ENCODE measurements around the gene SEZ6L2. TPM values are rescaled to one million over a fixed set of nuclear protein-coding genes. Genes with fewer than 3 reads are reported as not detected.
A peak's percentile ranks its signal among the peaks of the same experiment; 100 is the strongest.

Gene SEZ6L2
- total and polyA plus RNA-seq, 2 of the 13 experiments (the other 11 are each of a cell fraction or from before 2014, with no cell fraction given), result 14.9 to 16.9 TPM

DNA sequence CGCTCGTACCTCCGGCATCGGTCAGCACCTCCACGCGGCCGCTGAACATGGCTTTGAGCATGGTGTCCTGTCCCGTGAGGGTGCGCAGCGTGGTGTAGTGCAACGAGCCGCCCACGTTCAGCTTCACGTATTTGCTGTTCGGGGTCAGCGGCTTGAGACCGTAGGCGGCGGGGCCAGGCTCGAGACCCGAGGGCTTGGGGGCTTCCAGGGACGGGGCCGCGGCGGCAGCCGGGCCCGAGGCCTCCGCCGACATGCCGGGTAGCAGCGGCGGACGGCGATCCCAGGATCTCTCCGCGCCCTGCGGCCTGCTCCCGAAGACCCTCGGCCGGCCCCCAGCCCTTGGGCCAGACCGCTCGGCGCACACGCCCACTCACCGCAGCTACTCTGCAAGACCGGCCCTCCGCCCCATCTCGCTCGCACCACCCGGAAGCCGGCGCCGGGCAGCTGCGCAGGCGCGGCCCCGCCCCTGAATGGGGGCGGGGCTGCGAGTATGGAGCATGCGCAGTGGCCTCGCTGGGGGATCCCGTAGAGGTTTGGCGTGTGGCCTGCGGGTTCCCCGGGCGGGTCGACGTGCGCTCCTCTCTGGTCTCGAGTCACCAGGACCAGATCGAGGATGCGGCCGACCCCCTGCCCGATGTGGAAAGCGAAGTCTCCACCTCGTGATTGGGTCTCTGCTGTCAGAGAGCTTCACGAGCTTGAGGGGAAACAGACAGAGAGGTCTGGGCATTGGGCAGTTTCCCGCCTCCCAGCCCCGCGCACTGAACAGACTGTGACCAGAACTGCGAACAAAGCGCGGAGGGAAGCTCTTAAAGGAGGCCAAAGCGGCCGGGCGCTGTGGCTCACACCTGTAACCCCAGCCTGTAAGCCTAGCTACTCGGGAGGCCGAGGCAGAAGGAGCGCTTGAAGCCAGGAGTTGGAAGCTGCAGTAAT is 26.7 kb upstream of the SEZ6L2 start, which contains the start of gene KCTD13 (continued):
- TF ChIP-seq HNRNPLL (IDR thresholded peaks at IDR 0.05; ENCODE audit: low read depth, low read length, poor library complexity, severe bottlenecking) (peak; percentile 85), POGZ (CRISPR knock-in tag; IDR thresholded peaks at IDR 0.05) (peak; percentile 45; the same call in 1 of the 2 replicates), ZFAT (CRISPR knock-in tag; conservative IDR thresholded peaks at IDR 0.05) (0 out of 2 replicates have a peak, but pooled peaks have one; percentile 46), BRCA1 (CRISPR knock-in tag; IDR thresholded peaks at IDR 0.05) (peak; percentile 91), SPEN (CRISPR knock-in tag; IDR thresholded peaks at IDR 0.05; ENCODE audit: low read depth) (peak; percentile 91), FLYWCH1 (CRISPR knock-in tag; IDR thresholded peaks at IDR 0.05) (peak; percentile 83; the same call in 1 of the 2 replicates), MAFG (CRISPR knock-in tag; IDR thresholded peaks at IDR 0.05) (no peak), DPF2 (CRISPR knock-in tag; IDR thresholded peaks at IDR 0.05; ENCODE audit: borderline replicate concordance, low read depth) (no peak; the same call in 1 of the 2 replicates), BCL6 (CRISPR knock-in tag; IDR thresholded peaks at IDR 0.05) (peak; percentile 22; the same call in 1 of the 2 replicates), SRY (CRISPR knock-in tag; IDR thresholded peaks at IDR 0.05) (peak; percentile 68), RARG (CRISPR knock-in tag; IDR thresholded peaks at IDR 0.05; ENCODE audit: low read depth) (no peak), NFRKB (IDR thresholded peaks at IDR 0.05) (no peak), AHR (CRISPR knock-in tag; IDR thresholded peaks at IDR 0.05) (peak; percentile 62), NFE2L1 (CRISPR knock-in tag; IDR thresholded peaks at IDR 0.05; ENCODE audit: borderline replicate concordance) (no peak), ZNF224 (CRISPR knock-in tag; IDR thresholded peaks at IDR 0.05) (no peak), ZKSCAN1 (IDR thresholded peaks at IDR 0.05; ENCODE audit: low read length) (no peak), ZNF605 (CRISPR knock-in tag; IDR thresholded peaks at IDR 0.05) (peak; percentile 98), DNMT3B (CRISPR knock-in tag; conservative IDR thresholded peaks at IDR 0.05) (no peak; the same call in 1 of the 2 replicates), ZNF879 (CRISPR knock-in tag; IDR thresholded peaks at IDR 0.05) (no peak), ZNF496 (CRISPR knock-in tag; IDR thresholded peaks at IDR 0.05; ENCODE audit: insufficient replicate concordance) (no peak), YEATS4 (CRISPR knock-in tag; IDR thresholded peaks at IDR 0.05; ENCODE audit: borderline replicate concordance) (peak; percentile 95), ATF7-NPFF (CRISPR knock-in tag; IDR thresholded peaks at IDR 0.05; ENCODE audit: low read depth) (peak; percentile 92), ZNF44 (CRISPR knock-in tag; IDR thresholded peaks at IDR 0.05) (no peak), STAT5B (CRISPR knock-in tag; IDR thresholded peaks at IDR 0.05) (no peak), ZNF263 (CRISPR knock-in tag; IDR thresholded peaks at IDR 0.05) (peak; percentile 69), ZNF713 (CRISPR knock-in tag; IDR thresholded peaks at IDR 0.05) (no peak)
- TF ChIP-seq, protein P1, sequence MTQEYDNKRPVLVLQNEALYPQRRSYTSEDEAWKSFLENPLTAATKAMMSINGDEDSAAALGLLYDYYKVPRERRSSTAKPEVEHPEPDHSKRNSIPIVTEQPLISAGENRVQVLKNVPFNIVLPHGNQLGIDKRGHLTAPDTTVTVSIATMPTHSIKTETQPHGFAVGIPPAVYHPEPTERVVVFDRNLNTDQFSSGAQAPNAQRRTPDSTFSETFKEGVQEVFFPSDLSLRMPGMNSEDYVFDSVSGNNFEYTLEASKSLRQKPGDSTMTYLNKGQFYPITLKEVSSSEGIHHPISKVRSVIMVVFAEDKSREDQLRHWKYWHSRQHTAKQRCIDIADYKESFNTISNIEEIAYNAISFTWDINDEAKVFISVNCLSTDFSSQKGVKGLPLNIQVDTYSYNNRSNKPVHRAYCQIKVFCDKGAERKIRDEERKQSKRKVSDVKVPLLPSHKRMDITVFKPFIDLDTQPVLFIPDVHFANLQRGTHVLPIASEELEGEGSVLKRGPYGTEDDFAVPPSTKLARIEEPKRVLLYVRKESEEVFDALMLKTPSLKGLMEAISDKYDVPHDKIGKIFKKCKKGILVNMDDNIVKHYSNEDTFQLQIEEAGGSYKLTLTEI (CRISPR knock-in tag; conservative IDR thresholded peaks at IDR 0.05), result no peak
- TF ChIP-seq, protein P2, sequence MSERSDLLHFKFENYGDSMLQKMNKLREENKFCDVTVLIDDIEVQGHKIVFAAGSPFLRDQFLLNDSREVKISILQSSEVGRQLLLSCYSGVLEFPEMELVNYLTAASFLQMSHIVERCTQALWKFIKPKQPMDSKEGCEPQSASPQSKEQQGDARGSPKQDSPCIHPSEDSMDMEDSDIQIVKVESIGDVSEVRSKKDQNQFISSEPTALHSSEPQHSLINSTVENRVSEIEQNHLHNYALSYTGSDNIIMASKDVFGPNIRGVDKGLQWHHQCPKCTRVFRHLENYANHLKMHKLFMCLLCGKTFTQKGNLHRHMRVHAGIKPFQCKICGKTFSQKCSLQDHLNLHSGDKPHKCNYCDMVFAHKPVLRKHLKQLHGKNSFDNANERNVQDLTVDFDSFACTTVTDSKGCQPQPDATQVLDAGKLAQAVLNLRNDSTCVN (CRISPR knock-in tag; IDR thresholded peaks at IDR 0.05; ENCODE audit: borderline replicate concordance), result peak; percentile 70; the same call in 1 of the 2 replicates

All from HepG2 (cell line).